H7 (cell line): Measurements from ENCODE around the gene KLK4. TPM values are rescaled to one million over a fixed set of nuclear protein-coding genes. Genes with fewer than 3 reads are reported as not detected.

Experiments
- DNase-seq: peaks from one replicate; pipeline ENCODE4 v3.0.0; 2012
- H3K27me3 ChIP-seq: 2 replicates; pipeline ENCODE4 v1.6.0; 2011; ENCODE audit warnings: mild to moderate bottlenecking, low read length; ENCODE audit not compliant: control insufficient read depth, insufficient read depth
- H3K36me3 ChIP-seq: replicated peaks from 2 replicates; pipeline ENCODE4 v1.5.1; 2011; ENCODE audit warnings: low read length; ENCODE audit not compliant: control insufficient read depth, insufficient read depth
- H3K4me3 ChIP-seq: 2 replicates; pipeline ENCODE4 v1.5.1; 2011; ENCODE audit warnings: low read depth, mild to moderate bottlenecking, control low read depth, low read length, moderate library complexity; ENCODE audit not compliant: insufficient read depth
- total RNA-seq: library from RNA; depleted of rRNA; stranded (reverse); fragments of >200 nt; shearing (Covaris generic); gene quantifications from 2 replicates; pipeline ENCODE4 v1.2.3, GENCODE V29; 2014

The KLK4 gene
- total RNA-seq, 1 experiment from 2014 or later = not detected

DNA sequence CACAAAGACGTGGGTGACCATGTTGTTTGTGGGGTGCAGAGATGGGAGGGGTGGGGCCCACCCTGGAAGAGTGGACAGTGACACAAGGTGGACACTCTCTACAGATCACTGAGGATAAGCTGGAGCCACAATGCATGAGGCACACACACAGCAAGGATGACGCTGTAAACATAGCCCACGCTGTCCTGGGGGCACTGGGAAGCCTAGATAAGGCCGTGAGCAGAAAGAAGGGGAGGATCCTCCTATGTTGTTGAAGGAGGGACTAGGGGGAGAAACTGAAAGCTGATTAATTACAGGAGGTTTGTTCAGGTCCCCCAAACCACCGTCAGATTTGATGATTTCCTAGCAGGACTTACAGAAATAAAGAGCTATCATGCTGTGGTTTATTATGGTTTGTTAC lies 32.3 kb downstream of the KLK4 start:
- Histone ChIP-seq H3K27me3 (no peaks in the 10 kb centered on the region), H3K36me3 (no peaks in the 10 kb centered on the region)
- DNase-seq = no peak

DNA sequence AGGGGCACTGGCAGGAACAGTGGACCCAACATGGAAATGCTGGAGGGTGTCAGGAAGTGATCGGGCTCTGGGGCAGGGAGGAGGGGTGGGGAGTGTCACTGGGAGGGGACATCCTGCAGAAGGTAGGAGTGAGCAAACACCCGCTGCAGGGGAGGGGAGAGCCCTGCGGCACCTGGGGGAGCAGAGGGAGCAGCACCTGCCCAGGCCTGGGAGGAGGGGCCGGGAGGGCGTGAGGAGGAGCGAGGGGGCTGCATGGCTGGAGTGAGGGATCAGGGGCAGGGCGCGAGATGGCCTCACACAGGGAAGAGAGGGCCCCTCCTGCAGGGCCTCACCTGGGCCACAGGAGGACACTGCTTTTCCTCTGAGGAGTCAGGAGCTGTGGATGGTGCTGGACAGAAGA lies 33.9 kb downstream of the KLK4 start:
- no peak overlapping the region for H3K4me3 ChIP-seq
- no peaks in the 10 kb centered on the region for H3K27me3 ChIP-seq
- peak; percentile 66 for DNase-seq
- no peaks in the 10 kb centered on the region for H3K36me3 ChIP-seq

More for the DNA sequence above, 32.3 kb downstream of the KLK4 start:
- no peak overlapping the region for H3K4me3 ChIP-seq

DNA sequence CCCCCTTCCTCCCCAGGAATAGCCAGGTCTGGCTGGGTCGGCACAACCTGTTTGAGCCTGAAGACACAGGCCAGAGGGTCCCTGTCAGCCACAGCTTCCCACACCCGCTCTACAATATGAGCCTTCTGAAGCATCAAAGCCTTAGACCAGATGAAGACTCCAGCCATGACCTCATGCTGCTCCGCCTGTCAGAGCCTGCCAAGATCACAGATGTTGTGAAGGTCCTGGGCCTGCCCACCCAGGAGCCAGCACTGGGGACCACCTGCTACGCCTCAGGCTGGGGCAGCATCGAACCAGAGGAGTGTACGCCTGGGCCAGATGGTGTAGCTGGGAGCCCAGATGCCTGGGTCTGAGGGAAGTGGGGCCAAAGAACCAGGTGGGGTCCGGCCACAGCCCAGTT lies 34.7 kb downstream of the KLK4 start:
- Histone ChIP-seq H3K36me3 (no peaks in the 10 kb centered on the region), H3K27me3 (no peaks in the 10 kb centered on the region; the same call in 1 of the 2 replicates), H3K4me3 (no peak overlapping the region)
- DNase-seq = no peak

DNA sequence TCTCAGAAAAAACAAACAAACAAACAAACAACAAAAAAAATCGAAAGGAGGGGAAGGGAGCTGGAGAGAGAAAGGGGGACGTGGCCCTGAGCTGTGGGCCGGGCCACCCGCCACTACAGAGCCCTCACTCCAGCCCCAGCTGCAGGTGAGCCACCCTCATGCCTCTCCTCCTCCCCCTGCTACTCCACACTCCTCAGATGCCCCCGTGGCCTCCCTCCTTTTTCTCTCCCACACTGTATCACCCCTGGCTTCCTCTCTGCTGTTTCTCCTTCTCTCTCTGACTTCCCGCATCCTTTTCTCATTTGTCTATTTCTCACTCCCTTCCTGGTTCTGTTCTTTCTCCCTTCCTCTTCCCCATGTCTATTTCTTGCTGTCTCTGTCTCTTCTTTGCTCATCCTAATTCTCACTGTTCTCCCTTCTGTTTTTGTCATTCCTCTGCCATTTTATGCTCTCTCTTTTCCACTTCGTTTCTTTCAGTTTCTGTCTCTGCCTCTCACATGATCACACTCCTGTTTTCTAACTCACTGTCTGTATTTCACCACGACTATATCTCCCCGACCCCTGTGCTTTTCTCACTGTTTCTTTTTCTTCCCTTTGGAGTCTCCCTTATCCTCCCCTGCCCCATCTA lies 35.3 kb downstream of the KLK4 start:
- no peaks in the 10 kb centered on the region for H3K36me3 ChIP-seq
- no peak overlapping the region for H3K4me3 ChIP-seq
- no peaks in the 10 kb centered on the region; the same call in 1 of the 2 replicates for H3K27me3 ChIP-seq
- DNase-seq = peak; percentile 49

DNA sequence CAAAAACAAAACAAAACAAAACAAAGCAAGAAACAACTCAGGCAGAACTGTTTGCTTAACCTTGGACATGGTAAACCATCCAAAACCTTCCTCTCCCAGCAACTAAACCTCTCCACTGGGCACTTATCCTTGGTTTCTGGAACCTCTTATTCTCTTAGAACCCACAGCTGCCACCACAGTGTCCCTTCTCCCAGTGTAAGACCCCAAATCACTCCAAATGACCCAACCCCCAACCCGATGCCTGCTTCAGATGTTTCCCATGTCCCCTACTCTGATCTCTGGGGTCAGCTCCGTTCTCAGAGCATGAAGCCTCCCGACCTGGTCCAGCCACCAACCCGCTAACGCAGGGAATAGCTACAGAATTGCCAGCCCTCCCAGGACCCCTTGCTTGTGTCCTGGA lies 37.0 kb downstream of the KLK4 start:
- Histone ChIP-seq H3K27me3 (no peaks in the 10 kb centered on the region; the same call in 1 of the 2 replicates), H3K36me3 (no peaks in the 10 kb centered on the region)

DNA sequence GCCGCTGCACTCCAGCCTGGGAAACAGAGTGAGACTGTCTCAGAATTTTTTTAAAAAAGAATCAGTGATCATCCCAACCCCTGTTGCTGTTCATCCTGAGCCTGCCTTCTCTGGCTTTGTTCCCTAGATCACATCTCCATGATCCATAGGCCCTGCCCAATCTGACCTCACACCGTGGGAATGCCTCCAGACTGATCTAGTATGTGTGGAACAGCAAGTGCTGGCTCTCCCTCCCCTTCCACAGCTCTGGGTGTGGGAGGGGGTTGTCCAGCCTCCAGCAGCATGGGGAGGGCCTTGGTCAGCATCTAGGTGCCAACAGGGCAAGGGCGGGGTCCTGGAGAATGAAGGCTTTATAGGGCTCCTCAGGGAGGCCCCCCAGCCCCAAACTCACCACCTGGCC lies 38.1 kb downstream of the KLK4 start, which contains the start of gene KLK2:
KLK2 (plus strand) TSS at position 384 of the 400 bp plus-strand sequence. CDS start 35 bp downstream, outside the sequence.
- Histone ChIP-seq H3K27me3 (no peaks in the 10 kb centered on the region; the same call in 1 of the 2 replicates), H3K36me3 (no peaks in the 10 kb centered on the region)

More for the DNA sequence above, 37.0 kb downstream of the KLK4 start:
- no peak for DNase-seq
- no peak overlapping the region for H3K4me3 ChIP-seq

DNA sequence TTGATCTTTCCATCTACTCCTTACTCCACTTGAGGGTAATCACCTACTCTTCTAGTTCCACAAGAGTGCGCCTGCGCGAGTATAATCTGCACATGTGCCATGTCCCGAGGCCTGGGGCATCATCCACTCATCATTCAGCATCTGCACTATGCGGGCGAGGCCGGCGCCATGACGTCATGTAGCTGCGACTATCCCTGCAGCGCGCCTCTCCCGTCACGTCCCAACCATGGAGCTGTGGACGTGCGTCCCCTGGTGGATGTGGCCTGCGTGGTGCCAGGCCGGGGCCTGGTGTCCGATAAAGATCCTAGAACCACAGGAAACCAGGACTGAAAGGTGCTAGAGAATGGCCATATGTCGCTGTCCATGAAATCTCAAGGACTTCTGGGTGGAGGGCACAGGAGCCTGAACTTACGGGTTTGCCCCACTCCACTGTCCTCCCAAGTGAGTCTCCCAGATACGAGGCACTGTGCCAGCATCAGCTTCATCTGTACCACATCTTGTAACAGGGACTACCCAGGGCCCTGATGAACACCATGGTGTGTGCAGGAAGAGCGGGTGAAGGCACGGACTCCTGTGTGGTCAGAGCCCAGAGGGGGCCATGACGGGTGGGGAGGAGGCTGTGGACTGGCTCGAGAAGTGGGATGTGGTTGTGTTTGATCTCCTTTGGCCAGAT lies 40.6 kb downstream of the KLK4 start:
- DNase-seq = peak; percentile 52

More for the DNA sequence above, 38.1 kb downstream of the KLK4 start, which contains the start of gene KLK2:
- no peak for DNase-seq
- H3K4me3 ChIP-seq = no peak within 1 kb of the TSS

DNA sequence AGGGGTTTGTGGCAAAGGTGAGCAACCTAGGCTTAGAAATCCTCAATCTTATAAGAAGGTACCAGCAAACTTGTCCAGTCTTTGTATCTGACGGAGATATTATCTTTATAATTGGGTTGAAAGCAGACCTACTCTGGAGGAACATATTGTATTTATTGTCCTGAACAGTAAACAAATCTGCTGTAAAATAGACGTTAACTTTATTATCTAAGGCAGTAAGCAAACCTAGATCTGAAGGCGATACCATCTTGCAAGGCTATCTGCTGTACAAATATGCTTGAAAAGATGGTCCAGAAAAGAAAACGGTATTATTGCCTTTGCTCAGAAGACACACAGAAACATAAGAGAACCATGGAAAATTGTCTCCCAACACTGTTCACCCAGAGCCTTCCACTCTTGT lies 41.7 kb downstream of the KLK4 start:
- Histone ChIP-seq H3K4me3 (no peak overlapping the region), H3K27me3 (no peaks in the 10 kb centered on the region; the same call in 1 of the 2 replicates), H3K36me3 (no peaks in the 10 kb centered on the region)
- DNase-seq = no peak

More for the DNA sequence above, 40.6 kb downstream of the KLK4 start:
- no peak overlapping the region for H3K4me3 ChIP-seq
- no peaks in the 10 kb centered on the region; the same call in 1 of the 2 replicates for H3K27me3 ChIP-seq
- H3K36me3 ChIP-seq = no peaks in the 10 kb centered on the region

DNA sequence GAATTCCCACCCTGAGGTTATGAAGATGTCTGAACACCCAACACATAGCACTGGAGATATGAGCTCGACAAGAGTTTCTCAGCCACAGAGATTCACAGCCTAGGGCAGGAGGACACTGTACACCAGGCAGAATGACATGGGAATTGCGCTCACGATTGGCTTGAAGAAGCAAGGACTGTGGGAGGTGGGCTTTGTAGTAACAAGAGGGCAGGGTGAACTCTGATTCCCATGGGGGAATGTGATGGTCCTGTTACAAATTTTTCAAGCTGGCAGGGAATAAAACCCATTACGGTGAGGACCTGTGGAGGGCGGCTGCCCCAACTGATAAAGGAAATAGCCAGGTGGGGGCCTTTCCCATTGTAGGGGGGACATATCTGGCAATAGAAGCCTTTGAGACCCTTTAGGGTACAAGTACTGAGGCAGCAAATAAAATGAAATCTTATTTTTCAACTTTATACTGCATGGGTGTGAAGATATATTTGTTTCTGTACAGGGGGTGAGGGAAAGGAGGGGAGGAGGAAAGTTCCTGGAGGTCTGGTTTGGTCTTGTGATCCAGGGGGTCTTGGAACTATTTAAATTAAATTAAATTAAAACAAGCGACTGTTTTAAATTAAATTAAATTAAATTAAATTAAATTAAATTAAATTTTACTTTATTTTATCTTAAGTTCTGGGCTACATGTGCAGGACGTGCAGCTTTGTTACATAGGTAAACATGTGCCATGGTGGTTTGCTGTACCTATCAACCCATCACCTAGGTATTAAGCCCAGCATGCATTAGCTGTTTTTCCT lies 49.5 kb downstream of the KLK4 start:
- DNase-seq = no peak
- Histone ChIP-seq H3K27me3 (no peaks in the 10 kb centered on the region; the same call in 1 of the 2 replicates), H3K36me3 (no peaks in the 10 kb centered on the region), H3K4me3 (no peak overlapping the region)

DNA sequence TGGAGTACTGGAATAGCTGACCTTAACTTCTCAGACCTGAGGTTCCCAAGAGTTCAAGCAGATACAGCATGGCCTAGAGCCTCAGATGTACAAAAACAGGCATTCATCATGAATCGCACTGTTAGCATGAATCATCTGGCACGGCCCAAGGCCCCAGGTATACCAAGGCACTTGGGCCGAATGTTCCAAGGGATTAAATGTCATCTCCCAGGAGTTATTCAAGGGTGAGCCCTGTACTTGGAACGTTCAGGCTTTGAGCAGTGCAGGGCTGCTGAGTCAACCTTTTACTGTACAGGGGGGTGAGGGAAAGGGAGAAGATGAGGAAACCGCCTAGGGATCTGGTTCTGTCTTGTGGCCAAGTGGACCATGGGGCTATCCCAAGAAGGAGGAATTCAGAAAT lies 50.2 kb downstream of the KLK4 start:
- Histone ChIP-seq H3K4me3 (no peak overlapping the region), H3K27me3 (no peaks in the 10 kb centered on the region)
- DNase-seq = no peak

DNA sequence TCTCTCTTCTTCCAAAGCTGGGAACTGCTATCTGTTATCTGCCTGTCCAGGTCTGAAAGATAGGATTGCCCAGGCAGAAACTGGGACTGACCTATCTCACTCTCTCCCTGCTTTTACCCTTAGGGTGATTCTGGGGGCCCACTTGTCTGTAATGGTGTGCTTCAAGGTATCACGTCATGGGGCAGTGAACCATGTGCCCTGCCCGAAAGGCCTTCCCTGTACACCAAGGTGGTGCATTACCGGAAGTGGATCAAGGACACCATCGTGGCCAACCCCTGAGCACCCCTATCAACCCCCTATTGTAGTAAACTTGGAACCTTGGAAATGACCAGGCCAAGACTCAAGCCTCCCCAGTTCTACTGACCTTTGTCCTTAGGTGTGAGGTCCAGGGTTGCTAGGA lies 51.3 kb downstream of the KLK4 start:
- Histone ChIP-seq H3K4me3 (no peak overlapping the region), H3K36me3 (no peaks in the 10 kb centered on the region), H3K27me3 (no peaks in the 10 kb centered on the region)
- DNase-seq = no peak

More for the DNA sequence above, 50.2 kb downstream of the KLK4 start:
- H3K36me3 ChIP-seq = no peaks in the 10 kb centered on the region

DNA sequence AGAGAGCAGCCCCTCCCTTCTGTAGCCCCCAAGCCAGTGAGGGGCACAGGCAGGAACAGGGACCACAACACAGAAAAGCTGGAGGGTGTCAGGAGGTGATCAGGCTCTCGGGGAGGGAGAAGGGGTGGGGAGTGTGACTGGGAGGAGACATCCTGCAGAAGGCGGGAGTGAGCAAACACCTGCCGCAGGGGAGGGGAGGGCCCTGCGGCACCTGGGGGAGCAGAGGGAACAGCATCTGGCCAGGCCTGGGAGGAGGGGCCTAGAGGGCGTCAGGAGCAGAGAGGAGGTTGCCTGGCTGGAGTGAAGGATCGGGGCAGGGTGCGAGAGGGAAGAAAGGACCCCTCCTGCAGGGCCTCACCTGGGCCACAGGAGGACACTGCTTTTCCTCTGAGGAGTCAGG lies 52.3 kb downstream of the KLK4 start:
- DNase-seq = peak; percentile 89
- Histone ChIP-seq H3K36me3 (no peaks in the 10 kb centered on the region), H3K4me3 (no peak overlapping the region), H3K27me3 (no peaks in the 10 kb centered on the region)

DNA sequence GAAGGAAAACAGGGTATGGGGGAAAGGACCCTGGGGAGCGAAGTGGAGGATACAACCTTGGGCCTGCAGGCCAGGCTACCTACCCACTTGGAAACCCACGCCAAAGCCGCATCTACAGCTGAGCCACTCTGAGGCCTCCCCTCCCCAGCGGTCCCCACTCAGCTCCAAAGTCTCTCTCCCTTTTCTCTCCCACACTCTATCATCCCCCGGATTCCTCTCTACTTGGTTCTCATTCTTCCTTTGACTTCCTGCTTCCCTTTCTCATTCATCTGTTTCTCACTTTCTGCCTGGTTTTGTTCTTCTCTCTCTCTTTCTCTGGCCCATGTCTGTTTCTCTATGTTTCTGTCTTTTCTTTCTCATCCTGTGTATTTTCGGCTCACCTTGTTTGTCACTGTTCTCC lies 53.8 kb downstream of the KLK4 start:
- no peaks in the 10 kb centered on the region for H3K27me3 ChIP-seq

More for the DNA sequence above, 53.8 kb downstream of the KLK4 start:
- no peaks in the 10 kb centered on the region for H3K36me3 ChIP-seq
- no peak for DNase-seq
- H3K4me3 ChIP-seq = no peak overlapping the region
